PC-9 (cell line): ENCODE results near the gene DYNLT2B.

Experiments
- EZH2 ChIP-seq: fragments of 200-600 bp; sonication (generic); IDR thresholded peaks from 2 replicates; pipeline ENCODE4 v1.8.0; 2017; ENCODE audit warnings: antibody characterized with exemption, low read depth
- TF ChIP-seq, protein P1 (sequence below): fragments of 200-600 bp; sonication (generic); conservative IDR thresholded peaks from 2 replicates; pipeline ENCODE4 v1.6.1; 2017; ENCODE audit warnings: mixed run types, antibody characterized with exemption, mild to moderate bottlenecking, moderate library complexity

DNA sequence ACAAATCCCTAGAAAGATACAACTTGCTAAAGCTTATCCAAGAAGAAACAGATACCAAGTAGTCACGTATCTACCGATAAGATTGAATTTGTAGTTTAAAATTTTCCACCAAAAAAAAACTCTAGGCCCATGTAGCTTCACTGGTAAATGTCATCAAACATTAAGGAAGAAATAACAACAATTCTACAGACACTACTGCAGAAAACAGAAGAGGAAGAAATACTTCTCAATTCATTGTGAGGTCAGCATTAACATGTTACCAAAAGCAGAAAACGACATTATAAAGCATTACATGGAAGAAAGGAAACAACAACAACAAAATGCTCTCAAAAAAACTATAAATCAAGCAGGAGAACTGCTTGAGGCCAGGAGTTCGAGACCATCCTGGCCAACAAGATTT lies 47.7 kb upstream of the DYNLT2B start:
- TF ChIP-seq, protein P1, sequence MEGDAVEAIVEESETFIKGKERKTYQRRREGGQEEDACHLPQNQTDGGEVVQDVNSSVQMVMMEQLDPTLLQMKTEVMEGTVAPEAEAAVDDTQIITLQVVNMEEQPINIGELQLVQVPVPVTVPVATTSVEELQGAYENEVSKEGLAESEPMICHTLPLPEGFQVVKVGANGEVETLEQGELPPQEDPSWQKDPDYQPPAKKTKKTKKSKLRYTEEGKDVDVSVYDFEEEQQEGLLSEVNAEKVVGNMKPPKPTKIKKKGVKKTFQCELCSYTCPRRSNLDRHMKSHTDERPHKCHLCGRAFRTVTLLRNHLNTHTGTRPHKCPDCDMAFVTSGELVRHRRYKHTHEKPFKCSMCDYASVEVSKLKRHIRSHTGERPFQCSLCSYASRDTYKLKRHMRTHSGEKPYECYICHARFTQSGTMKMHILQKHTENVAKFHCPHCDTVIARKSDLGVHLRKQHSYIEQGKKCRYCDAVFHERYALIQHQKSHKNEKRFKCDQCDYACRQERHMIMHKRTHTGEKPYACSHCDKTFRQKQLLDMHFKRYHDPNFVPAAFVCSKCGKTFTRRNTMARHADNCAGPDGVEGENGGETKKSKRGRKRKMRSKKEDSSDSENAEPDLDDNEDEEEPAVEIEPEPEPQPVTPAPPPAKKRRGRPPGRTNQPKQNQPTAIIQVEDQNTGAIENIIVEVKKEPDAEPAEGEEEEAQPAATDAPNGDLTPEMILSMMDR, result no peak
- no peak for TF ChIP-seq EZH2
